GM19328 (cell line): ENCODE measurements around the gene EFNA3.
A peak's percentile ranks its signal among the peaks of the same experiment; 100 is the strongest.

ENCODE experiments used
- ATAC-seq: cut with Tn5 transposase; IDR thresholded peaks from one replicate; pipeline ENCODE4 v1.9.1; 2021; ENCODE audit warnings: mild to moderate bottlenecking, moderate library complexity; ENCODE audit not compliant: unreplicated experiment

Gene EFNA3

GRCh38 chr1:155130272-155131006, 51.8 kb downstream of the EFNA3 start:
- ATAC-seq = no peak

GRCh38 chr1:155131285-155131684, 52.6 kb downstream of the EFNA3 start:
- ATAC-seq = no peak

- ATAC-seq = no peak
Measured at GRCh38 chr1:155131856-155132255, 53.2 kb downstream of the EFNA3 start.

GRCh38 chr1:155133799-155134281, 55.2 kb downstream of the EFNA3 start:
- ATAC-seq = no peak

- no peak for ATAC-seq
Measured at GRCh38 chr1:155134322-155134721, 55.7 kb downstream of the EFNA3 start.

- no peak for ATAC-seq
Measured at GRCh38 chr1:155134880-155135414, 56.3 kb downstream of the EFNA3 start.

GRCh38 chr1:155135415-155136028, 56.9 kb downstream of the EFNA3 start, which contains the start of gene SLC50A1:
SLC50A1 (plus strand) TSS chr1:155135852; CDS start chr1:155135912, 60 bp downstream.
- ATAC-seq = peak; percentile 62

- no peak for ATAC-seq
Measured at GRCh38 chr1:155136748-155137147, 58.1 kb downstream of the EFNA3 start.
